ENCODE data around the gene IL1RAP. TPM values are rescaled to one million over a fixed set of nuclear protein-coding genes. Genes with fewer than 3 reads are reported as not detected.
"Not testable (repeated sequence)": the region's sequence is repeated elsewhere in the genome, so short reads cannot be mapped to it uniquely, and the experiment has no call there.

The IL1RAP gene, protein sequence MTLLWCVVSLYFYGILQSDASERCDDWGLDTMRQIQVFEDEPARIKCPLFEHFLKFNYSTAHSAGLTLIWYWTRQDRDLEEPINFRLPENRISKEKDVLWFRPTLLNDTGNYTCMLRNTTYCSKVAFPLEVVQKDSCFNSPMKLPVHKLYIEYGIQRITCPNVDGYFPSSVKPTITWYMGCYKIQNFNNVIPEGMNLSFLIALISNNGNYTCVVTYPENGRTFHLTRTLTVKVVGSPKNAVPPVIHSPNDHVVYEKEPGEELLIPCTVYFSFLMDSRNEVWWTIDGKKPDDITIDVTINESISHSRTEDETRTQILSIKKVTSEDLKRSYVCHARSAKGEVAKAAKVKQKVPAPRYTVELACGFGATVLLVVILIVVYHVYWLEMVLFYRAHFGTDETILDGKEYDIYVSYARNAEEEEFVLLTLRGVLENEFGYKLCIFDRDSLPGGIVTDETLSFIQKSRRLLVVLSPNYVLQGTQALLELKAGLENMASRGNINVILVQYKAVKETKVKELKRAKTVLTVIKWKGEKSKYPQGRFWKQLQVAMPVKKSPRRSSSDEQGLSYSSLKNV
- total RNA-seq (2022) (46.5 and 62.0 TPM in 2 replicates), Bru-seq, nascent RNA (percentile 92 among the genes with signal in this experiment), BruChase-seq, experiment 1, labeled RNA remaining after a 6-hour chase (percentile 82 among the genes with signal in this experiment), BruChase-seq, experiment 2, labeled RNA remaining after a 2-hour chase (percentile 78 among the genes with signal in this experiment)
- long read RNA-seq, full-length matches to known transcripts: 28 of 59 reads
- long read RNA-seq, partial matches to known transcripts: 22 of 59 reads
- long read RNA-seq, other reads (novel, unspliced or antisense): 9 of 59 reads

DNA sequence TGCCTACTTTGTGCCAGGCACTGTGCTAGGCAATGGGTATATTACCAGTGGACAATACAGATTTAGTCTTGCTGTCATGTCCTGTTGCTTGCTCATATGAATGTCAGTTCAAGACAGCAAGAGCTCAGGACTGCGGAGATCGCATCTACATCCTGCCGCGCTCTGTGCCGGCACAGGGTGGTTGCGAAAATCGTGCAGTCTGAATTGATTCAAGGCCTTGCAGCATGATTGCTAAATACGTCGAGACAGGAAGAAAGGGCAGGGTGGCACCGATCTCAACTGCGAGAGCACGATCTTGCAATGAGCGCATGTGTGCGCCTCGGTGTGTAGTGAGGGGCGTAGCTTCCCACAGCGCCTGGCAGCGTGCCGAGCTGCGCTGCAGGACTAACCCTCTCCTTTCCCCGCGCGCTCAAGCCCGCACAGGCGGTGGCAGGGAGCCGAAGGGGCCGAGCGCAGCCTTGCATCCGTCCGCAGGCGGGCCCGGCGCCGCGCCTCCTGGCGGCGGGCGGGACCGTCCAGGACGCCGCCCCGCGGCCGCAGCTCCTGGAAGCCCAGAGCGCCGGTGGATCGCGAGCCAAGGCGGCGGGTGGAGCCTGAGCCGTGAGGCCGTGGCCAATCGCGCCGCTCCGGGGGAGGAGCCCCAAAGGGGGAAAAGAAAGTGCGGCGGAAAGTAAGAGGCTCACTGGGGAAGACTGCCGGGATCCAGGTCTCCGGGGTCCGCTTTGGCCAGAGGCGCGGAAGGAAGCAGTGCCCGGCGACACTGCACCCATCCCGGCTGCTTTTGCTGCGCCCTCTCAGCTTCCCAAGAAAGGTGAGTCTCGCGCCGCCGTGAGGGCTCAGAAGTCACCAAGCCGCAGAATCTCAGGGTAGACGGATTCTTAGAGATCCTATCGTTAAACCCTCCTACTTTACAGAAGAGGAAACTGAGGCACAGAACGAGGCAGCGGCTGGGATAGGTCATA is at the start of gene IL1RAP:
Gene IL1RAP (plus strand): TSS at position 677 of the 962 bp plus-strand sequence. CDS start 50,205 bp downstream, outside the sequence.
- TF ChIP-seq, protein P1, sequence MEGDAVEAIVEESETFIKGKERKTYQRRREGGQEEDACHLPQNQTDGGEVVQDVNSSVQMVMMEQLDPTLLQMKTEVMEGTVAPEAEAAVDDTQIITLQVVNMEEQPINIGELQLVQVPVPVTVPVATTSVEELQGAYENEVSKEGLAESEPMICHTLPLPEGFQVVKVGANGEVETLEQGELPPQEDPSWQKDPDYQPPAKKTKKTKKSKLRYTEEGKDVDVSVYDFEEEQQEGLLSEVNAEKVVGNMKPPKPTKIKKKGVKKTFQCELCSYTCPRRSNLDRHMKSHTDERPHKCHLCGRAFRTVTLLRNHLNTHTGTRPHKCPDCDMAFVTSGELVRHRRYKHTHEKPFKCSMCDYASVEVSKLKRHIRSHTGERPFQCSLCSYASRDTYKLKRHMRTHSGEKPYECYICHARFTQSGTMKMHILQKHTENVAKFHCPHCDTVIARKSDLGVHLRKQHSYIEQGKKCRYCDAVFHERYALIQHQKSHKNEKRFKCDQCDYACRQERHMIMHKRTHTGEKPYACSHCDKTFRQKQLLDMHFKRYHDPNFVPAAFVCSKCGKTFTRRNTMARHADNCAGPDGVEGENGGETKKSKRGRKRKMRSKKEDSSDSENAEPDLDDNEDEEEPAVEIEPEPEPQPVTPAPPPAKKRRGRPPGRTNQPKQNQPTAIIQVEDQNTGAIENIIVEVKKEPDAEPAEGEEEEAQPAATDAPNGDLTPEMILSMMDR (IDR thresholded peaks at IDR 0.05; ENCODE audit: unreplicated experiment): peak; percentile 38
- H3K27ac Mint-ChIP-seq (ENCODE audit: low read depth, unreplicated experiment): peak within 1 kb of the TSS; percentile 78
- TSS peak; percentile 34 for BruUV-seq (replicated peaks)

DNA sequence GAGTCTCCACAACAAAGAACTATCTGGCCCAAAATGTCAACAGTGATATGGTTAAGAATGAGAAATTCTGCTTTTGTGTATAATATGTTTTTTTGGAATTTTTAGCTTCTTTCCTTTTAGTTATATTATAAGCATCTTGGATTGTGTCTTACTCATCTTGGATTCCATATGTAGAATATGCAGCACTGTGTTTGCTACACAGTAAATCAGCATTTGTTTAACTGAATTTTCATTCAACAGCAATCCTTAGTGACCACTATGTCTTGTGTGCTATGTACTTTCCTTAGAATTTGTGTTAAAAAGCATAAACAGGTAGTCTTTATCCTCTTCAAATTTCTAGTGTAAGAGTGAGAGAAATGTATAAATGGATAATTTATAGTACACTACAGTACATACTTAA is 46.0 kb upstream of the IL1RAP start:
- Mint-ChIP-seq H3K27me3 (ENCODE audit: insufficient read depth, unreplicated experiment) (no peaks in the 10 kb centered on the region), H3K9me3 (ENCODE audit: unreplicated experiment) (peaks cover 7% of the 10 kb centered on the region), H3K4me3 (ENCODE audit: unreplicated experiment) (no peak overlapping the region), H3K36me3 (ENCODE audit: insufficient read depth, unreplicated experiment) (no peaks in the 10 kb centered on the region), H3K27ac (ENCODE audit: low read depth, unreplicated experiment) (no peak overlapping the region), H3K4me1 (ENCODE audit: insufficient read depth, unreplicated experiment) (no peaks in the 10 kb centered on the region)
- TF ChIP-seq, protein P1 (IDR thresholded peaks at IDR 0.05; ENCODE audit: unreplicated experiment): no peak
- CTCF ChIA-PET: interaction anchor here (0.6 to 1.0 kb wide), 2 partner anchors 160 to 236 kb away, joined by 3 read pairs; no protein-coding TSS in a partner anchor
- intact Hi-C loops (cut with micrococcal nuclease): no loop called here
- no peak for DNase-seq (ENCODE audit: unreplicated experiment)
- BruUV-seq (replicated peaks): no TSS peak
- POLR2A ChIA-PET: interaction anchor here (1.2 kb wide), 1 partner anchor 15 kb away, joined by 5 read pairs; no protein-coding TSS in a partner anchor

More for the DNA sequence above, at the start of gene IL1RAP:
- Mint-ChIP-seq H3K4me1 (ENCODE audit: insufficient read depth, unreplicated experiment) (peaks cover 36% of the 10 kb centered on the region), H3K4me3 (ENCODE audit: unreplicated experiment) (peak within 1 kb of the TSS; percentile 88), H3K9me3 (ENCODE audit: unreplicated experiment) (no peaks in the 10 kb centered on the region), H3K36me3 (ENCODE audit: insufficient read depth, unreplicated experiment) (no peaks in the 10 kb centered on the region), H3K27me3 (ENCODE audit: insufficient read depth, unreplicated experiment) (no peaks in the 10 kb centered on the region)
- intact Hi-C loops (cut with micrococcal nuclease): loop anchor here (1.0 to 10.0 kb wide), 5 partner anchors 19 to 289 kb away; no protein-coding TSS in a partner anchor
- POLR2A ChIA-PET: interaction anchor here (0.6 to 4.9 kb wide), 51 partner anchors 9 to 585 kb away, joined by 3 to 199 read pairs (median 4); partner anchors contain the start of gene CLDN1
- CTCF ChIA-PET: interaction anchor here (0.6 to 4.8 kb wide), 12 partner anchors 20 to 554 kb away, joined by 3 to 57 read pairs (median 3); no protein-coding TSS in a partner anchor
- DNase-seq (ENCODE audit: unreplicated experiment): peak; percentile 95

DNA sequence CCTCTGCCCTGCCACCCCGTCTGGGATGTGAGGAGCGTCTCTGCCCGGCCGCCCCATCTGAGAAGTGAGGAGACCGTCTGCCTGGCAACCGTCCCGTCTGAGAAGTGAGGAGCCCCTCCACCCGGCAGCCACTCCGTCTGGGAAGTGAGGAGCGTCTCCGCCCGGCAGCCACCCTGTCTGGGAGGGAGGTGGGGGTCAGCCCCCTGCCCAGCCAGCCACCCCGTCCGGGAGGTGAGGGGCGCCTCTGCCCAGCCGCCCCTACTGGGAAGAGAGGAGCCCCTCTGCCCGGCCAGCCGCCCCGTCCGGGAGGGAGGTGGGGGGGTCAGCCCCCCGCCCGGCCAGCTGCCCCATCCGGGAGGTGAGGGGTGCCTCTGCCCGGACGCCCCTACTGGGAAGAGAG is 40.6 kb upstream of the IL1RAP start:
- H3K27me3 Mint-ChIP-seq (ENCODE audit: insufficient read depth, unreplicated experiment); intact Hi-C loops (cut with micrococcal nuclease); BruUV-seq (replicated peaks); CTCF ChIA-PET; H3K4me1 Mint-ChIP-seq (ENCODE audit: insufficient read depth, unreplicated experiment); DNase-seq (ENCODE audit: unreplicated experiment); H3K27ac Mint-ChIP-seq (ENCODE audit: low read depth, unreplicated experiment); H3K9me3 Mint-ChIP-seq (ENCODE audit: unreplicated experiment); POLR2A ChIA-PET; H3K36me3 Mint-ChIP-seq (ENCODE audit: insufficient read depth, unreplicated experiment); H3K4me3 Mint-ChIP-seq (ENCODE audit: unreplicated experiment): not testable (repeated sequence)

DNA sequence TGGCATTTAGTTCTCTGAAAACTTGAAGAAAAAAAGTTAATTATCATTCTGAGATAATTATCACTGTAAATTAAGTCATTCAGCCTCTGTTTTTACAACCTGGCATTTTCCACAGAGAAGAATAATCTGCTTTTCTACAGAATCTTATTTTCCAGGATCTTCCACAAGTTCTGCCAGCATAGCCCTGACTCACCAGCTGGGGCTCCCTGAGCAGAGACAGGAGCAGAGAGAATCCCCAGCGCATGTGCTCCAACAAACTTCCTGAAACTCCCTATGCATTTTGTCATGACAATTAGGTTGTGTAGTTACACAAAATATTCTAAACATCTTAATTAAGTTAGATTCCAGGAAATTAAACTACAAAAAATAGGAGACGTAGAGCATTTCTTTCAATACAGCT is 32.1 kb upstream of the IL1RAP start:
- TF ChIP-seq, protein P1 (IDR thresholded peaks at IDR 0.05; ENCODE audit: unreplicated experiment): no peak
- intact Hi-C loops (cut with micrococcal nuclease): no loop called here
- CTCF ChIA-PET: interaction anchor here (0.5 kb wide), 1 partner anchor 361 kb away, joined by 3 read pairs; the partner anchor contains the start of gene P3H2
- POLR2A ChIA-PET: no interaction called here
- no peak for DNase-seq (ENCODE audit: unreplicated experiment)
- Mint-ChIP-seq H3K27ac (ENCODE audit: low read depth, unreplicated experiment) (no peak overlapping the region), H3K27me3 (ENCODE audit: insufficient read depth, unreplicated experiment) (no peaks in the 10 kb centered on the region), H3K36me3 (ENCODE audit: insufficient read depth, unreplicated experiment) (no peaks in the 10 kb centered on the region), H3K9me3 (ENCODE audit: unreplicated experiment) (no peaks in the 10 kb centered on the region), H3K4me3 (ENCODE audit: unreplicated experiment) (no peak overlapping the region), H3K4me1 (ENCODE audit: insufficient read depth, unreplicated experiment) (no peaks in the 10 kb centered on the region)
- no TSS peak for BruUV-seq (replicated peaks)
